HG03439 (cell line): ENCODE measurements around the gene RASGEF1B.
A peak's percentile ranks its signal among the peaks of the same experiment; 100 is the strongest.
"Not testable (repeated sequence)": the region's sequence is repeated elsewhere in the genome, so short reads cannot be mapped to it uniquely, and the experiment has no call there.

Experiments used
- ATAC-seq: cut with Tn5 transposase; IDR thresholded peaks from one replicate; pipeline ENCODE4 v1.9.1; 2021; ENCODE audit warnings: mild to moderate bottlenecking, moderate library complexity; ENCODE audit not compliant: unreplicated experiment

RASGEF1B gene

GRCh38 chr4:81498551-81499099 lies 26.9 kb upstream of the RASGEF1B start:
- ATAC-seq: no peak

GRCh38 chr4:81498046-81498445 lies 26.3 kb upstream of the RASGEF1B start:
- no peak for ATAC-seq

- ATAC-seq: no peak
These were observed 23.6 kb upstream of the RASGEF1B start for GRCh38 chr4:81495345-81495744.

DNA sequence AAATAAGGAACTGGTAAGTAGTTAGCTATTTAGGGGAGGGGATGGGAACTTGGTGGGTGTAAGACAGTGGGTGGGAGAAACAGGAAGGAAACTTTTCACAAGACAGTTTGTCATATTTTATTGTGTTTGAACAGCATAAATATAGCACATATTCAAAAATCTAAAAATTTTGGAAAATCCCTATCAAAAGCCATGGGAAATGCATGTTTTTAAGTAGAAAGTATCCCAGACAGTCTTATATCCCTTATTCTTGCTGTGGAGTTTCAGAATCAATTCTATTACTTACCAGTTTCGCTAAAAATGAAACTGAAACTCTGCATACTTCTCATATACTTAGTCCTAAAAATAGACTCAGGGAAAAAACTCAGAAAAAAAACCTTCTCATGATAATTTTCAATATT lies 22.3 kb upstream of the RASGEF1B start:
- peak; percentile 75 for ATAC-seq

GRCh38 chr4:81492606-81493230 lies 21.0 kb upstream of the RASGEF1B start:
- no peak for ATAC-seq

- no peak for ATAC-seq
These were observed 20.2 kb upstream of the RASGEF1B start for GRCh38 chr4:81491943-81492342.

DNA sequence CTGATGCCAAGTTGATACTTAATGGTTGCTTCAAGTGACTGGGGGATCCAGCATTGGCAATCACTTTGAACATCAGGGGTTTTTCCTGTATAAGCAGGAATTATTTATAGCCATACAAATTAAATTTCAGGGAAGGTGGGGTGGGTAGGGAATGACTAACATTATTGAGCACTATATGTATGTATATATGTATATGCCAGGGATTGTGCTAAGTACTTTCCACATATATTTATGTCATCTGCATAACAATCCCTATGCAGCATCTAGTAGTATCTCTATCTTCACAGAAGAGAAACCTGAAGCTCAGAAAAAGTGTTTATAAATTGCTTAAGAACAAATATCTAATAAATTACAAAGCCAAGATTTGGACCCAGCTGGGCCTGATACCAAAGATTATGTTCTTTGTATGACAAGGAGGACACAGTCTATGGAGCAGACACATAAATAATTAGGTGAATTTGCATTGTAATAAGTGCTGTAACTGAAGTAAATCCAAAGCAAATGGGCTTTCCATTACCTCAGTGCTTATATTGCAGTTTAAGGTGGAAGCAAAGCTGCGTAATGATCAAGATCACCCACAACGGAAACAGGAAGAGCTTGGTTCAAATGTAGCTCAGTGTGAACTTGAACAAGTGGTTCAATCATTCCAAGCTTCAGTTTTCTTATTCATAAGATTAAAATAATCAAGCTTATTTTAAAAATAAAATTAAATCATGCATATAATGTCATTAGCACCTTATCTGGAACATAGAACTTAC lies 18.9 kb upstream of the RASGEF1B start:
- no peak for ATAC-seq

DNA sequence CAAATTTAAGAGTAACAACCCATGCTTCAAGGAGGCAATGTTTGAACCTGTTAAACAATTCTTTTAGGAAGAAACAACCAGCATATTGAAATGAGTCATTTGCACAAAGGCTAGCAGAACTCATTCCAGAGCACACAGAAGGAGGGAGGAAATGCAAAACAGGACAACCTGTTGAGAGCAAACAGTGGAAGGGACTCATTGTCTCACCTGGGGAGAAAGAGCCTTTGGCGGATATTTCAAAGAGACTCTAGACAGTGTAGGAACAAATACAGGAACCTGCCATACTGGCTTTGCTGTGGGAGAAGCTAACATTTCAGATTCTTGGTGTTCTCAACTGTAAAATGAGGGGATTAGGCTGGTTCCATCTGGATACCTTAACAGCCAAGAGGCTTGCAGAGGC lies 14.8 kb upstream of the RASGEF1B start:
- no peak for ATAC-seq

DNA sequence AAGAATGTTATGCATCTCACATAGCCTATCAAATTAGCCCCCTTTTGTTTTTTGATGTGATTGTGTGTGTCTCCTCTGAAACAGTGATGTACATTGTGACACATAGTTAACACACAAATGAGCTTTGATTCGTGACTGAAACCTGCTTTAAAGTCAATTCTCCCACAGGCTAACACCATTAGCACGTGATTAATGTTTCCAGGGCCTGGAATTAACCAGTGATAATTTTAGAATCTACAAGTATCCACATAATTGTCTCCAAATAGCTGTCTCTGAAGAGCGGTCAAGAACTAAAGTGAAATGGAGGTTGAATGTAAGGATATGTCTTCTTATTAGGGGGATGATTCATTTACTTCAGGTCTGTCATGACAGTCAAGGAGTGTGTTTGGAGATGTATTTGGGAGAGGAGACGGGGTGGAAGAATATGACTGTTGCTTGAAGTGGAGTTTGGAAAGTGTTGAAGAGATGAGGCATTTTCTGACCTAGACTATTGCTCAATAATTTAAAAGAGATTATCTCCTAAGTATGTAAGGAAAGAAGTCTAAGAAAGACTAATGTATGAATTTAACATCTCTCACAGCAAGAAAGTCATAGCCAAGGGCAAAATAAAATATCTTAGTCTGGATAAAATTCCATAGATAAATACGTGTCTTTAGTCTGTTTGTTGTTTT lies 13.7 kb upstream of the RASGEF1B start:
- no peak for ATAC-seq

DNA sequence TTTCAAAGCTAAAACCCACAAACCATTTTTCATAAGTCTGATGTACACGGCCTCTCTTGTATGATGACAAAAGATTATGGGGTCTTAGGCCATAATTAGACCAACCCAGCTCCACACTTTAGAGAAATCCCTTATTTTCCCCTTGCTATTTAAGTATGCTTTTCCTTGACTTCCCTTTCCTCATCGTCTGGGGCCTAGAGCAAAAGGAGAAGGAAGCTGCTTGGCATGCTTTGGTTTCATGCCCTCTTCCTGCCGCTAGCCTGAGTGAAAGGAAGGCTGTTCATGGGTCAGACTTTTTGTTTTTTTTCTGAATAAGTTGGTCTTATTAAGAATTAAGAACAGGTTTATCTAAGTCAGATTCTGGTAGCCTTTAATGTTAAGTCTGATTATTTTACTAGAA lies 10.6 kb upstream of the RASGEF1B start:
- ATAC-seq: no peak

- no peak for ATAC-seq
These were observed 9.4 kb upstream of the RASGEF1B start for GRCh38 chr4:81481151-81481550.

- not testable (repeated sequence) for ATAC-seq
These were observed 7.9 kb upstream of the RASGEF1B start for GRCh38 chr4:81479573-81479972.

DNA sequence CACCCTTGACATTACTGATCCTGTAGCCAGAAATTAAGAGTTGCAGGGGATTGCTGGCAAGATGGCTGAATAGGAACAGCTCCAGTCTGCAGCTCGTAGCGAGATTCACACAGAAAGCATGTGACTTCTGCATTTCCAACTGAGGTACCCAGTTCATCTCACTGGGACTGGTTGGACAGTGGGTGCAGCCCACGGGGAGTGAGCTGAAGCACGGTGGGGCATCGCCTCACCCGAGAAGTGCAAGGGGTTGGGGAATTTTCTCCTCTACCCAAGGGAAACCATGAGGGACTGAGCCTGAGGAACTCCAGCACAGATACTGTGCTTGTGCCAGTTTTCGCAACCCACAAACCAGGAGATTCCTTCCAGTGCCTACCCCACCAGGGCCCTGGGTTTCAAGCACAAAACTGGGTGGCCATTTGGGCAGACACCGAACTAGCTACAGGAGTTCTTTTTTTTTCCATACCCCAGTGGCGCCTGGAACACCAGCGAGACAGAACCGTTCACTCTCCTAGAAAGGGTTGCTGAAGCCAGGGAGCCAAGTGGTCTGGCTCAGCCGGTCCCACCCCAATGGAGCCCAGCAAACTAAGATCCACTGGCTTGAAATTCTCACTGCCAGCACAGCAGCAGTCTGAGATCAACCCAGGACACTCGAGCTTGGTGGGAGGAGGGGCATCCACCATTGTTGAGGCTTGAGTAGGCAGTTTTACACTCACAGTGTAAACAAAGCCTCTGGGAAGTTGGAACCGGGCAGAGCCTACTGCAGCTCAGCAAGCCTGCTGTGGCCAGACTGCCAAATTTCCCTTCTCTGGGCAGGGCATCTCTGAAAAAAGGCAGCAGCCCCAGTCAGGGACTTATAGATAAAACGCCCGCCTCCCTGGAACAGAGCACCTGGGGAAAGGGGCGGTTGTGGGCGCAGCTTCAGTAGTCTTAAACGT lies 1.9 kb upstream of the RASGEF1B start:
- not testable (repeated sequence) for ATAC-seq

GRCh38 chr4:81472281-81473182 lies 825 bp upstream of the RASGEF1B start:
- peak; percentile 65 for ATAC-seq

DNA sequence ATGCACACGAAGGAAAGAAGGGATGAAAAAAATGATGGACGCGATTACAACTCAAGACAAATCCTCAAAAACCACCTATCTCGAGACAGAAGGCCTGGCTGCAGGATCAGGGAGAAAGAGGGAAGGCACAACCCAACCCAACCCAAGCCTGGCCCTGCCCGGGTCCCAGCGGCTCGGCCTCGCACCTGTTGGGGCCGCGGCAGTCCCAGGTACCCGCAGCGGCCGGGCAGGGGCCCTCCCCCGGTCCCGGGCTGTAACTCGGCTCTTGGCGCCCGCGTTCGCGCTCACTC lies 464 bp downstream of the RASGEF1B start:
- peak; percentile 11 for ATAC-seq

DNA sequence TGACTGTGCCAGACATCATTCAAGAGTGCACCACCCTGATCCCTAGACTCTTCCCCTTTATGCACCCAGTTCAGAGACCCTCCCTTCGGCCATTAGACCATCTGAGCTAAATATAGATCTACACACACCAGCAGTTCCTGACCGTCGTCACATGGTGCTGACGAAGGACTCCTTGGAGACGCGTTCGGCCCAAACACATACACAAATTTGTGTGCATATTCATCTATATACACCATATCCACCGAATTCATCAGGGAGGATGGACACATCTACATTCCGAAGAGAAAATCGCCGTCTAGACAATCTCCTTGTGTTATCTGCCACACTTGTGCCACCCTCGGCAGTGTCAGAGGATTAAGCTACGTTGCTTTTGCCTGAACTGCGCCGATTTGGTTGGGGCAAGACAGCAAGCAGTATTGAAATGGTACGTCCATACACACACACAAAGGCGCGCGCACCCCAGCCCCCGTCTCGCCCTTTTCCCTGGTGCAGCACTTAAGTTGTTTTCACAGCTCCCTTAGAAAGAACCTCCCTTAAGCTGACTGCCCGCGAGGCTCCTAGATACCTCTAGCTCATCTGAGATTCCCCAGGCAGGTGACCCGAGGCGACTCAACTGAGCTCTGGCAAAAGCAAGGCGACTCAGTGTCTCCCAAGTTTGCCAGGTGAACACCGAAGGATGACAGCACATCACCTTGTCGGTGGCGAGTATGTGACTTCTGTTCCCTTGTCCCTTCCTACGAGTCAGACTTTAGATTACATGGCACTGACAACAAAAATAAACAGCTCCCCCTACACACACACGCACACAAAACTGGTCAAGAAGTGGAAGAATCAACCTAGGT lies 1.0 kb downstream of the RASGEF1B start:
- ATAC-seq: no peak

- no peak for ATAC-seq
These were observed 1.8 kb downstream of the RASGEF1B start for GRCh38 chr4:81469781-81470455.

DNA sequence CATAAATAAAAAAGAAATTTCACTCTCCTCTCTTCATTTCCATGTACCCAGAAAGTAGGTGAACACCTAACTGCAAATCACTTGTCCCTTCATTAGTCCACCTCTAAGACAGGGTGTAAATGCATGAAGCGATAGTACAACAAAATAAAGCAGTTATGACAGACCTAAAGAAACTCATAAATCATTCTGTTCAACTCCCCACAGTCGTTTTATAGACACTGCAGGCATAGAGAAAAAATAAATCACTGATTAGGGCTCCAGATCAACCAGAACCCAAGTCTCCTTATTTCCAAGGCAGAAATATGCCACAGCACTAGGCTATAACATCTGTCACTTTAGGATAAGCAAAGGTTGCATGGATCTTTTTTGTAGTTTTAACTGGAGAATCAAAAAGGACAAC lies 3.0 kb downstream of the RASGEF1B start:
- ATAC-seq: no peak

DNA sequence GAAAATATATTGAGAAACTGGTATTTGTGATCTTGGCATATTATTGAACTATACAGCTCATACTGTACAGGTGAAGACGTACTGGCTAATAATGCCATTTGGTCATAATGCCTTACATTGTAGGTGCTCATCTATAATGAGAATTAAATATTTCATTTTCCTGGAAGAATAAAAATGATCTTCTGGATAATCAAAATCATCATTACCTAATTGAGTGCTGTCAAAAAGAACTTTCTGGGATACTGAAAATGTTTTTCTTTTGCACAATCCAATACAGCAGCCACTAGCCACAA lies 4.1 kb downstream of the RASGEF1B start:
- ATAC-seq: no peak
